HG03565 (cell line): ENCODE measurements around the gene KCND2.
A peak's percentile ranks its signal among the peaks of the same experiment; 100 is the strongest.

ENCODE experiments used
- ATAC-seq: cut with Tn5 transposase; IDR thresholded peaks from one replicate; pipeline ENCODE4 v1.9.1; 2021; ENCODE audit warnings: mild to moderate bottlenecking, moderate library complexity; ENCODE audit not compliant: unreplicated experiment

The KCND2 gene

DNA sequence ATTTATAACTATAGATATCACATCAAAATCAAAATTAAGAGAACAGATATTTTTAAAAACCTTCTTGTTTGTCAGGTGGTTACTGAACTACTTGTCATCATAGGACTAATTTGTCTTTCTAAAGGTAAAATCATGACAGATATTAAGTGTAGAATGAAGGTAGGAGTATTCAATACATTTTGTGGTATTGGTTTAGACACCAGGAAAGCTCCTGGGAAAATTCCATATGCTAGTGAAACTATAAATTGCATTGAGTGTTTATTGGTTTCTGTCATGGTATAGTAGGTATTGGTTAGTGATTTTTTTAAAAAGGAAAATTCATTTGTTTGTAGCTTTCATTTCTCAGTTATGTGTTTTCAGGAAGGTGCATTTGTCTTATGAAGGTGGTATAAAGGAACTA lies 132.7 kb downstream of the KCND2 start:
- ATAC-seq = no peak

DNA sequence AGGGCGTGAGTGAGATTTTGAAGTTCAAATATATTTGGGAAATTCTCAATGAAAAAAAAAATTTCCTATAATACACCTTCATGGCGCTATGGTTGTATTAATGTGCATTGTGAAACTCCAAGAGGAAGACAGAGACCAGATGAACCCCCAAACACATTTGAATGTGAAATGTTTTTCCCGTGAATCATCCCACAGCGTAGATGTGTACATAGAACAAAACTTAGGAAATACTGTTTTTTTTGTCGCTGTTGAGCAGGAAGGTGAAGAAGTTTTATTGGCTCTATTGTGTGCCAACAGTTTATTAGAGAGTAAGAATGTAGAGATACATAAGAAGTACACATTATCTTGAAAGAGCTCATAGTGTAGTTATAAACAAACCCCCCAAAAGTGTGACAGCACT lies 134.0 kb downstream of the KCND2 start:
- no peak for ATAC-seq

DNA sequence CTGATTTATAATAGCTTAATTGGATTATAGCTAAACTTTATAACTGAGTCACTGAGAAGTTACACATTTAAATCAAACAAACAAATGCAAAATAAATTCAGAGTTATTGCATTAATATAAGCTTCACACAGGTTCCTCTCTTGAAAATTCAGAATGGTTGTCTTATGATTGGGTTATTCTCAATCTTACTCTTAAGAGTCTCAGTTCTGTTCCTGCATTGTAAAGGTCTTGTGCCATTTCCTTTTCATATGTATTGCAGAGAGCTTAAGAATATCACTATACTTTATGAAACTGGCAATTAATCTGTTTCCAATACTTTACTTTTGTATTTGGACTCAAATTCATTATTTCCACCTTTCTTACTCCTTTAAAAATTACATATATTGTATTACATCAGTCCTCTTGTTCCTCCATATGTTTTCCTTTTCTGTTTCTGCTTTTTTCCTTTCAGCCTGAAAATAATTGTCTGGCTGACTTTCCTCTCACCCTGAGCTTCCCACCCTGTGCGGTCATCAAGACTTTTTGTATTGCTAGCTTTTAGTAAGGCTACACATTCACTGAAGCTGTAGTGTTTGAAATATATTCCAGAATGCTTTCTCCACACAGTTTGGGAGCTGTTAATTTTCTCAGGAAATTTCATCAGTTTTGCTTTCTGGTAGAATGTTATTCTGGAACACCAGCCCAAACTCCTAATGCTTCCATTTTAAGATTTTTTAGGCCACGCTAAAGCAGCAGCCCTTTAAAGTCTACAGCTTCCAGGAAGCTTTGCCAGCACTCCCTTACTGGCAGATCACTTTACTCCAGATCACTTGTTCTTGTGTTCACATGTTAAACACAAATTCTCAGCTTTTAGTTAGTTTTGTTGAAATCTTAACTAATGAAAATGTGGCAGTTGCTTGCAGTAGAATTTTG lies 139.4 kb downstream of the KCND2 start:
- peak; percentile 87 for ATAC-seq

DNA sequence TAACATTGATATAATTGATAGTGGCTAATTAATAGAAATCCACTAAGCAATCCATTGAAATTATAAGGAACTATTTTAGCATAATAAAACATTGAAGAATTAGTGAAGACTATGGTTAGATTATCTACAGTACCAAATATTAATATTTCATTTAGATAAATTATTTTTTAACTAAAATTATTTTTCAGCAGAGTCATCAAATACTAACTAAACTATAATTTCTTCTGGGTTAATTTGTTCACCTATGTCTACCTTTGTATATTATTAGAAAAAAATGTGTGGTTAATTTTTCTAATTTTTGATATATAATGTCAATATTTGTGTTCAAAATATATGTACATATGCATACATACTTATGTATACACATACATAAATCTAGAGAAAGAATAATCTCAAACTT lies 140.2 kb downstream of the KCND2 start:
- no peak for ATAC-seq

DNA sequence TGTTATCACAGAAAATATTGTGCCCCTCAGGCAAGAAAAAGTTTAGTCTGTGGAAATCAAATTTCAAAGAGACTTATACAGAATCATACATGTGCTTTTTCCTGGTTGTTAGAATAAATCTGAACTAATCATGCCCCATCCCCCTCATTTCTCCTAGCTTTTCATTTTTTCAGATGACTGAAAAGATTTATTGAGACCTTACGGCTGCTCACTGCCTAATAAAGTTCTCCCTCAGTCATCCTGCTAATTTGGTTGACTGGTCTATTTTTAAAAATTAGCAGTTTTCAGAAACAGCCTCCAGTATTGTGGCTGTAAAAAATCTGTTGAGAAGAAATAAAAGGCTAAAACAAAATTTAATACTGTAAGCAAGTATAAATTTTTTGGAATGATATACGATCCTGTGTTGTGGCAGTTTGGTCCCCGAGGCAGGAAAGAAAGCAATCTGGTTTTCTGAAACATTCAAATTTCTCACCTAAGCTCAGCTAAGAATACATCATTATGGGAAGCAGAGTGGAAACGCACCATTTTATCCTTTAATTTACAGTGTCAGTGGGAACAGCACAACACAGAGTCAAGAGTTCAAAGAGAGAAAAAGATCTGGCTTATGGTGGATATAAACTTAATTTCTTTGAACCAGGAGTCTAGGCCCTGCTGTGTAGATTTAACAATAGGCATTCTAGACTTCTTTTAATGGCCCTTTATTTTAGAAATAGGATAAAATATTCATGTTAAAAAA lies 144.4 kb downstream of the KCND2 start:
- ATAC-seq = no peak

DNA sequence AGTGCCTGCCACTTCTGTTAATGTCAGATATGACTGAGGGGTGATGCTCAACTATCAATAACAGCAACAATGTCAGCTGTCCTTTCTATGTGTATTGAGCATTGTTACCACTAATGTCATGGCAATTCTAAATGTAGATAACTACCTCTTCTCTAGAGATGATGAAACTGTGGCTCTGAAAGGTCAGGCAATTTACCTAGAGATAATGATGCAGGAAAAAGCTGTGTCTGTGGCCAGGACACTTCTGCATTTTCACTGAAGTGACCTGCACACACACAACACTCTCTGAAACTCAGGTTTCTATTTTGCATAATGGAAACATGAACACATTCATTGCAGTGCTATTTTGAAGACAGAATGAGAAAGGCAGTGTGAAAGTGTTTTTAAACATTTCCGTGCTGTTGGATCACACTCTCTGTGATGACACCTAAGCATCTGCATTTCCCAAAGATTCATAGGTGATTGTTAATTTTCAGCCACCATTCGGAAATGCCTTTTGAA lies 148.2 kb downstream of the KCND2 start:
- peak; percentile 94 for ATAC-seq

DNA sequence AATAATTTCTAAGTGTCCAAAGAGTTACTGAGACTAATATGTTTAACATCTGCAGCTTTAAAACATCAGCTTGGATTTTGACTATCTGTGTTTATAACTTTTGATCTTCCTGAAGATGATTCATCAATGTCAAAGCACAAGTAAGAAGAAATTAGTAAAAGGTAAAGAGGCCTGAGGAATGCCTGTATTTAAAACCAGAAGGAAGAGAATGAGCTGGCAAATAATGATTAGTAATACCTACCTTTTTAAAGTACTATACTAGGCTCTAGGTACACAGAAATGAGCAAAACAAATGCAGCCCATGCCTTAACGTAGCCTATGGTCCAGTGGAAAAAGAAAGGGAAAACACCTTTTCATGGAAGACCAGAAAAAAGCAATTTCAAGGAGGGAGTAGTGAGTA lies 158.0 kb downstream of the KCND2 start:
- ATAC-seq = peak; percentile 46

DNA sequence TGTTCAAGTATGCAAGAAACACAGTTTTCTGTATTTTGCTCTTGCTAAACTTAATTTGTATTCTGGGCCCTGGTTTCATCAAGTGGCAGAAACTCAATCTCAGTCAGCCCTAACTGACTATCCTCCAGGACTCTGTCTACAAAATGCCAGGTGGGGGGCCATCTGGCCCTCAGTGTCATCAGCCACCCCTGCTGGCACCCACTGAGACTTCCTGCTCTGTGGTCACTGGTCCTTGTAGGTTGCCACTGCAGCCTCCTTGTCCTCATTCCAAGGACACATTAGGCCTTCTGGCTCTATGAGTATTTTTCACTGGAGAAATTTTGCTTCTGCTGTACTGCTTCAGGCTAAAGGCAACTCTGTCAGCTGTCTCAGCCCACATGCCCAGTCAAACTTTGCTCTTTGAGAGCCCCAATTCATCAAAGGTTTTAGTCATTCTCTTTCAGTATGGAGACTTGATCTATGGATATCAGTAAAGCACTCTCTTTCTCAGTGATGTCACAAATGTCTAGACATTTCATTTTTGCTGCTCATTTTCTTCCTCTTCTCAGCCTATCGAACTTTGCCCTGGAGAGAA lies 163.6 kb downstream of the KCND2 start:
- ATAC-seq = no peak

DNA sequence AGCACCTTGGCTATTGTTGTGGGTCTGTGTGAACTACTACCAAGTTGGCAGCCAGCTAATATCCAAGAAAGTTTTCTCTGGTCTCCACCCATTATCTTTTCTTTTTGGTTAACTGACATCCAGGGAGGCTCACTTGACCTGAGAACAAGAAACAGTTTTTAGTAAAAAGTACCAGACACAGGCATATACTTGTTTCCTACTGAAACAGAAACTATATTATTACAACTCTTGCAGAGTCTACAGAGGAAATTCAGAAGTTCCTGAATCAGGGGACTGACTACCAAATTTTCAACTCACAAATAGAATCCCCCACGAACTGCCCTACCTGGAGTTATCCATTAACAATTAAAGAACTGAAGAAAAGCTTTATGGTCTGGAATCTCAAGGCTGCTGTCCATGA lies 168.9 kb downstream of the KCND2 start:
- ATAC-seq = peak; percentile 87

DNA sequence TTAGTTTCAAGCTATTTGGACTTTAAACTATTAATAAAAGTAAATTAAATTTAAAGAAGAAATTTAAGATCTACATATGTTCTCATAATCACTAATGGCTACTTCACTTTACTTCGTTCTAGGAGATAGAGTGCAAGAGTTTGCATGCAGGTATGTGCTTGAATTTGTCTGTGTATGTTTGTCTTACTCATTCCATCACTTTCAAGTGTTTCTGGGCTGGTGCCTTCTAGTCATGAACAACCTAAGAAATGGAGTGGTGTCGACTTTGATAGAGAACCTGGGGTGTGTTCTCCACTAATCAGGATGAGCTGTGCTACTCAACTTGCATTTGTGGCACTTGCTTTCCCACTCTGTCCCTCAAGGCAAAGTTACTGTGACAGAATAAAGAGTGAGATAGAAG lies 169.9 kb downstream of the KCND2 start:
- ATAC-seq = peak; percentile 50

DNA sequence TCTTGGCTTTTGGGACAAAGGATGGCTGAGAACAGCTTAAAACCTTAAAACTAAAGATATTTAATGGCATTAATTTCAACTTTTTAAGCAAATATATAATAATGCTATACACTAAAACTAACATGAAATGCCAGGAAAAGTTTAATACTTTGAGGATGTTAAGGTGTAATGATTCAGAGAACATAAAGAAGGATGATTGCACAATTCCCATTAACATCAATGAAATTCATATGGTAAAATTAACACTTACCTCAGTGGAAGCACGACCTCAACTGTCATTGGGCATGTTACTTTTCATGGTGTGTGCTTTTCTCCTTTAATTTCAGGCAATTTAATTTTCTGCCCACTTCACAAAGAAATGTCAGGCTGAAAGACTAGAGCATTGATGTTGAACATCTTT lies 171.7 kb downstream of the KCND2 start:
- ATAC-seq = no peak

DNA sequence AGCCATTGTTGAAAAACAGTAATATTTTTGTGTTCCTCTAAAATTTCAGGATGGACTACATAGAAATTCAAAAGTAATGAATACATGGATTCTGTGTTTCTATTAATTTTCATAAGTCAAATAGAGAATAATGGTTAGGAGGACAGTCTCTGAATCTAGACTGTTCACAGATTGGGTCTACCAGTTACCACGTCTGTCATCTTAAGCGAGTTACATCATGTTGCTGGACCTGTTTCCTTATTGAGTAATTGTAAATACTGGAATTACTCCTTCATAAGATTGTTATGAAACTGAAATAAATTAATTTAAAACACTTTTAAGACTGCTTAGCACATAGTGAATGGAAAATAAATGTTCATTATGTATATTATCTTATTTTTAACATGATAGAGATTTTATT lies 172.3 kb downstream of the KCND2 start:
- ATAC-seq = no peak

DNA sequence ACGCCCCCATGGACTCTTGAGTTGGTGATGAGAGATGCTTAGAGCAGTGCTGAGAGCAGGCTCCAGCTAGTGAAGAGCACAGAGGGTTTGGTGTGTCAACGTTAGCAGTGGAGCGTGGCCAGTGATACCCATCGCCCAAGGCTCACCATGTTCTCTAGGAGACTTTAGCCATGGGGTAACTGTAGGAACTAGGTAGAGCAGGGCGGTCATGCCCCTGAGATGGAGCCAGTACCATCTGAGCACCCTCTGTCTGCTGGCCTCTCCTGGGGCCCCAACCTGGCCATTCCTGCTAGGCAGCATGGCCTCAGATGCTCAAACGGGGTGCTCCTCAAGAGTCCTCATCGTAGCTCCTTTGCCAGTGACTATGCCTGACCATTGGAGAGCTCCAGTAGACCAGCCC lies 179.7 kb downstream of the KCND2 start:
- ATAC-seq = no peak

DNA sequence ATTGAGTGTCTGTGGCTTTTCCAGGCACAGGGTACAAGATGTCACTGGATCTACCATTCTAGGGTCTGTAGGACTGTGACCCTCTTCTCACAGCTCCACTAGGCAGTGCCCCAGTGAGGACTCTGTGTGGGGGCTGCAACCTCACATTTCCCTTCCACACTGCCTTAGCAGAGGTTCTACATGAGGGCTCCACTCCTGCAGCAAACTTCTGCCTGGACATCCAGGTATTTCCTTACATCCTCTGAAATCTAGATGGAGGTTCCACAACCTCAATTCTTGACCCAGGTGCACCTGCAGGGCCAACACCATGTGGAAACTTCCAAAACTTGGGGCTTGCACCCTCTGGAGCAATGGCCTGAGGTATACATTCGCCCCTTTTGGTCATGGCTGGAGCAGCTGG lies 183.7 kb downstream of the KCND2 start:
- ATAC-seq = no peak

DNA sequence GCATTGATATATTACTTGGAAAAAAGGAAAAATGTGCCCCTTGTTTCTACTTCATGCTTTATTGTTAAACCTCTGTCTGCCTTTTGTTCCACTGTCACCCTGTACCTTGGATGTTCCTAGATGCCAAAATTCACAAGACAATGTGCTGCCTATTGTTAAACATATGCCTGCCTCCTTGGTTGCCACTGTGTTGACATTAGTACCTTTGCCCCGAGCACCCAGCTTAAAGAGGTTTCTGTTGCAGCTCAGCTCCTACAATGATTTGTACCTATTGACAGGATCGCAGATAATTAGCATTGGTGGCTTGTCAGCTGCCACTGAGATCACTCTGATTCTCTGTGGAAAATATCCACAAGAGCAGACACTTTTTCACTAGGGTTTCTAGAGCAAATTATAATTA lies 188.0 kb downstream of the KCND2 start:
- ATAC-seq = no peak

DNA sequence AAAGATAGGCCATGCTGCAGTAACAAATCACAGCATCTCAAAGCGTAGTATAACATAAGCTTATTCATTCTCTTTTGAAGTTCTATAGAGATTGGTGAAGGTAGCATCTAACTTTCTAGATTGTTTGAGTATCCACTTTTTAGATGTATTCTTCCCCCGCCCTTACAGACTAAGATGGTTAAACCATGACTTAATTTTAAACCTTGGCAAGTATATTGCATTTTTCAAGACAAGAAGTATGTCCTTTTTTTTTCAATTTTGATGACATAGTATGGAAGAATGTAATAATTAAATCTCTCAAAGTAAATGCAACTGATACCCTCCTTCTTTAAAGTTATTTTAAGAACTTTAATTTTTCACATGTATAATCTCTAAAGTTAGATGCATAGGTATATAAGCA lies 190.0 kb downstream of the KCND2 start:
- ATAC-seq = no peak

DNA sequence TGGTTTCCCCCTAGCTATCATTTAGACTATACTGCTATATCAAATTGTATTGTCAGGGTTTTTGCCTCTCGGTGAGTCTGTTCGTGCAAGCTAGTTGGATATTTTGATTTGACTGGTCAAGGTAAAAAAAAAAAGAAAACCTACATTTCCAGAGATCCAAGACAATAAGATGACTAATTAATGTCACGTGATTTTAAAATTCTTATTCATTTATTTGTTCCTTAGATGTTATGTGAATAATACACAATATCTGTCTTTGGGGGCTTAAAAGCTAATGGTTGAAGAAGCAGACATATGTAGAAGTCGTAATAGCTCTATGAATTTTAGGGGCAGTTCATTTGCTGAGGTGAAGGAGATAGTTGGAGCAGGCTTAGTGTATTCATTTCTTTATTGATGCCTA lies 191.1 kb downstream of the KCND2 start:
- ATAC-seq = no peak

DNA sequence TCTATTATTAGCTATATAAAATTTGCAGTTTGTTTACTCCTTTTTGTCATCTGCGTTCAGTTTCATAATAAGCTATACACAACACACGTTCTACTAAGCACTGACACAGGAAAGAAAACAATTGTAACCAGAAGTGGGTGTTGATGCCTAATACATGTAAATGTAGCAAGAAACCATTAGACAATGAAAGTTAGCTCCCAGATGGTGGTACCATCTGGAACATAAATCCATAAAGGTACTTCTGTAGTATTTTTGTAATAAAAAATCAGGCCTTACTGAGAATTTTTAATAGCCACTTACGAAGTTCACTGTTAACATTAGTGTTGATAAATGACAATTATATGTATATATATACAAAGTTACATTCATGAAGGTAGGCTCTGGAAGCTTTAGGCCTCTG lies 194.7 kb downstream of the KCND2 start:
- ATAC-seq = no peak

DNA sequence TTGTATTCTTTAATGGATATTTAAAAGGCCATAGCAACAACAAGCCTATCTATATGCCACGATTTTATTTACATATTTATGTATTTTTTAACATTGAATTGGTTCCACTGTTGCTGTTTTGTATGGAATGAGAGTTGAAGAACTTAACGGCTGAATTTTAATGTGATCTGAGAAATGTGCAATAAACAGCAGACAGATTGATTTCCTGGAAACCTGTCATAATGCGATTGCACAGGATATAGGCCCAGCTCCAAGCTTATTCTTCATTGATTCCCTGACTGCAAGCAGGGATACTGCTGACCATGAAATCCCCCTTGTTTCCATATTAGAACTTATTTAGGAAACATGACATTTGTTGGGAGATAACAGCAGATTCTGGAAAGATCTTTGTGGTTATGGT lies 195.6 kb downstream of the KCND2 start:
- no peak for ATAC-seq

DNA sequence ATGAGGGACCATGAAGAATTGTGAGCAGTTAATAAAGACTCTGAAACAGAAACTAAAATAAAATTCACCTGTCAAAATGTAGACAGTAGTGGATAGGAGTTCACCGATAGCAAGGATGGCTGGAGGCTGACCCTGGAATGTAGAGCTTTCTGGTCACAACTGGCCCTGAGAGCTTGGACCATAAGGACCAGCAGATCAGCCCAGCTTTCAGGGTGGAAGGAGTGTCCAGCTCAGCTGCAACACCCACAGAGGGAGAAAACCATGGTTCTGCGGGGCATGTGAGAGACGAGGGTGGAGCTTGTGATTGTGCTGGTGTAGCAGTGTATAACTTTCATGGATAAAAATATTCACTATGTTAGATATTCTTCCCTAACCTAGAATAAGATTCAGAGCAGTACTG lies 199.9 kb downstream of the KCND2 start:
- ATAC-seq = no peak

DNA sequence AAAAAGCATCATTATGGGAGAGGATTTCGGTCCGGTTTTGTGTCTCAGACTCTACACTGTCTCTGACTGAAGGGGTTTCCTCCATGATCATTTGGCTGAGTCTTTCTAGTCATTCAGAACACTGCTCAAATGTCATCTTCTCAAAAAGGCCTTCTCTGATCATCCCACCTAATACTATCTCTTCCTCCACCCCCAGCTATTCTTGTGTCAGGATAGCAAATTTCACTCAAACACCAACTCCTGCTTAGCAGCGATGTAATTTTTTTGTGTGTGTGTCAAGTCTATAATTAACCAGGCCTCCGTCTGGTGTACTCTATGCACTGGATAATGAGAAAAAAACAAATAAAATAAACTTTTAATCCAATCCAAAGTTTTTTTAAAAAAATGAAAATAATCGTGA lies 200.4 kb downstream of the KCND2 start:
- ATAC-seq = no peak

DNA sequence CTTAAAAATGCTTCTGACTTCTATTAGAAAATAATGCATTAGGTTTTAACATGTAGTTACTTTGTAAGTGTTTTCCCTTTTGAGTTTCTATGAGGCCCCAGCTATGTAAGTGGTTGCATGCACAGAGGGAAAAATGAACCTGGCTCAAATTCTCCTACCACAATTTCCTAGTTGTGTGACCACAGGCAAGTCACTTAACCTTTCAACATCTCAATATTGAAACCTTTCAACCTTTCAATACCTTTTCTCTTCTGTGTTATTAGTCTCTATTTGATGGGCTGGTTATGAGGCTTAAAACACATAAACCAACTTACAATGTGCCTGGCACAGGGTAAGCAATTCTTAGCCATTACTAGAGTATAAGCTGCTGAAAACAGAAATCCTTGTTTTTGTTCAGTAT lies 203.0 kb downstream of the KCND2 start:
- ATAC-seq = peak; percentile 77
